Kidney capillary endothelial cell (primary cell): Measurements from ENCODE around the gene SPTB.

Source experiments
- DNase-seq: peaks from one replicate; pipeline ENCODE4 v3.0.0-alpha.2; 2018; ENCODE audit warnings: low spot score

The SPTB gene

GRCh38 chr14:64729386-64730060 lies 150.2 kb downstream of the SPTB start:
- no peak for DNase-seq

- no peak for DNase-seq
These were observed 150.9 kb downstream of the SPTB start for GRCh38 chr14:64728856-64729255.

- DNase-seq: no peak
These were observed 151.6 kb downstream of the SPTB start for GRCh38 chr14:64728106-64728505.

DNA sequence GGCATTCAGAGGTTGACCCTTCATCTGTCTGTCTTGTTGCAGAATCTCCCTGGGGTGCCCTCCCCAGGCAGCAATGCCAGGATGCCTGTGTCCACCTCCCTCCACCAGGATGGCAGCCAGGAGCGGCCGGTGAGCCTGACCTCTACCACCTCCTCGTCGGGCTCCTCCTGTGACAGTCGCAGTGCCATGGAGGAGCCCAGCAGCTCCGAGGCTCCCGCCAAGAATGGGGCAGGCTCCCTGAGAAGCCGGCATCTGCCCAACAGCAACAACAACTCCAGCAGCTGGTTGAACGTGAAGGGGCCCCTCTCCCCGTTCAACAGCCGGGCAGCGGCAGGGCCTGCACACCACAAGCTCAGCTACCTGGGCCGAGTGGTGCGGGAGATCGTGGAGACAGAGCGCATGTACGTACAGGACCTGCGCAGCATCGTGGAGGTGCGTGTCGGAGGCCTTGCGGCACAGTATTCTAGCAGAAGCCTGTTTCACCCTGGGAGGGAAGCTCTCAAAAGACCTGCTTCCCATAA lies 152.1 kb downstream of the SPTB start:
- no peak for DNase-seq

DNA sequence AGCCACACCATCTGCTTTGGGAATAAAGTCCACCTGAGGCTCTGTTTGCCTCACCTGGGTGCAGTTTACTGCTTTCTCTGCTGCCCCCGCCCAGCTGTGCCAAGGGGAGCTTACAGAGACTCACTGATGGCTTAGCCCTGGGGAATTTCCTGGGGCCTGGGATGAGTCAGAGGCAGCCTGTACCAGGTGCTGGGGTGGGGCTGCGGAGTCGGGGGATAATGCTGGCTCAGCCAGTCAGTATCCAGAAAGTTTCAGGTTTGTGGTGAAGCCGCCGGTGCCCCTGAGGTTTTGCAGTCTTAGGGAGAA lies 153.2 kb downstream of the SPTB start:
- DNase-seq: no peak

GRCh38 chr14:64725879-64726584 lies 153.7 kb downstream of the SPTB start:
- no peak for DNase-seq

- no peak for DNase-seq
These were observed 154.4 kb downstream of the SPTB start for GRCh38 chr14:64725261-64725815.

DNA sequence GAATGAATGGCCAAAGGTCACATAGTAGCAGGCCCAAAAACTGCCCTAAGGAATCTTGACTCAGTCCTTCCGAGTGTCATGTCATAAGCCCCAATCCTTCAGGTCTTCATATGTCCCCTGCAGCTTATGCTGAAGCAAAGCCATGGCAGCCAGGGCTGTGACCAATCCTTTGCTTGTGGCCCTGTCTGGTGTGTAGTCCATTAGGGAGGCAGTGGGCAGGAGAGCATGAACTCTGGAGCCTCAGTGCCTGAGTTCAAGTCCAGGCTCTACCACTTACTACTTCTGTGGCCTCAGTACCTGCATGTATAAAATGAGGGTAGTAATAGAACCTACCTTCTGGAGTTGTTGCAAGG lies 155.2 kb downstream of the SPTB start:
- DNase-seq: no peak

DNA sequence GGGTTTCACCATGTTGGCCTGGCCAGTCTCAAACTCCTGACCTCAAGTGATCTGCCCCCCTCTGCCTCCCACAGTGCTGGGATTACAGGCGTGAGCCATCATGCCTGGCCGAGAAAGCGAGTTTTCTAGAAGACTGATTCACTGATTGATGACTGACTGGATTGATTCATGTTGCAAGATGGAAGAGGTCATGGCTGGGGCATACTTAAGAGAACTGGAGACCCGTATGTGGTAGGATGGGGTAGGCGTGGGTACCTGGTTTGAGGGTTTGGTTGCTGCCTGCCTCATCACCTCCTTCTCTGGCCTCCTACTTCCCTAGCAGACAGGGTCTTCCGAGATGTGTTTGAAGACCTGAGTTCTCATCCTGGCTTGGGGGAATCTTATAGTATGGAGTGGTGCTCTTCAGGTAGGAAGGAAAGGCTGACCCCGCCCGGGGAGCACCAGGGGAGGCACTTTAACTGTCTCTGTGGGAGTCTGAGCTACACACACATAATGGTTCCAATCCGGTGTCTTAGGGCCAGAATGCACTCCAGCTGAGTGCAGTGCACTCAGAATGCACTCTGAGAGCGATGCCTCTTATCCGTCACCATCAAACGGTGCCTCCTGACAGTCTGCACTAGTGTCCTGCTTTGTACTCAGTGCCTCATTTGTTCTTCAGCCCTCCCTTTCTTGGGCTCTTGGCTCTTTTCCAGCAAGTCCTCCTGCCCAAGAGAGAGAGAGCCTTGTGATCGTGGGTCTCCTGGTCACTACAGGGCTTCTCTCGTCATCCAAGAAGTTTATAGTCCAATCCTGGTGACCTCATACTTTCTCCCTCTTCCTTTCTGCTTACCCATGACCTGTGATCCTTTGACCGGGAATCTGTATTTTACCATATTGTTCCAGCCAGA lies 155.8 kb downstream of the SPTB start:
- no peak for DNase-seq

DNA sequence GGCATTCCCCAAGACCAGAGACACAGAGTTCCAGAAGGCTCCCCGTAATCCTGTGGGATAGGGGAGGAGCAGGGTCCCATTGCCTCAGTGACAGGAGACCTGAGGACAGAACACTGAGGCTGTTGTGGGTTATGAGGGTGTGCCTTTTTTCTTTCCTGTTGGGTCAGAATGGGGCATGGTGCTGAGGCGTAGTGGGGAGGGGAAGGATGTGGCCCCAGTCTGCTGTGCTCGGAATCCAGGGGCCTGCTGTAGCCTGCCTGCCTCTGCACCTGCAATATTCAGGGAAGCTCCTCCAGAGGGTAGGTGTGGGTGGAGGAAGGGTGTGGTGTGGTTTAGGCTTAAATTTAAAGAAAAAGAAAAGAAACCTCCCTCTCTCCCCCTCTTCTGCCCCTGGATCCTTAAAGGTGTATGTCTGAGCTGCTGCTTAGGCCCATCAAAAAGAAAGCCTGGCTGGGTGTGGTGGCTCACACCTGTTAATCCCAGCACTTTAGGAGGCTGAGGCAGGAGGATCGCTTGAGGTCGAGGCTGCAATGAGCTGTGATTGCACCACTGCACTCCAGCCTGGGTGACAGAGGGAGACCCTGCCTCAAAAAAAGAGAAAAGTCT lies 156.8 kb downstream of the SPTB start:
- no peak for DNase-seq

GRCh38 chr14:64721899-64722298 lies 157.8 kb downstream of the SPTB start:
- DNase-seq: no peak

DNA sequence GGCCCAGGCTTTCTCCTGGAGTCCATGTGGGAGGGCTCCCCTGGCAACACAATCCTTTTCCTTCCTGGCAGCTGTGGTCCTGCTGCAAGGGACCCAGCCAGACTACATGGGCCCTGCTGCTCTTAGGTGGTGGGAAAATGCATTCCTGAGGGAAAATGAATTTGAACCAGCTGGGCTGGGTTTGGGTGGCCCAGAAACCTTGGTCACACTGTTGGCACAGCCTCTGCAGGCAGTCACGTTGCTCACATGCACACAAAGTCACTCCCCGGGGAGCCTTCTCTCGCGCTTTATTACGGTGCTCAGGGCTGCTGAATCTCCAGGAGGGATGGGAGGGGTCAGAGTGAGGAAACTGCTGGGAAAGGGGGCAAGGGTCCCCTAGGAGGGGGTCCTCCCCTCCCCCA lies 158.3 kb downstream of the SPTB start:
- no peak for DNase-seq

- DNase-seq: no peak
These were observed 159.6 kb downstream of the SPTB start for GRCh38 chr14:64720131-64720576.

- DNase-seq: no peak
These were observed 160.1 kb downstream of the SPTB start for GRCh38 chr14:64719601-64720000.

GRCh38 chr14:64718762-64719161 lies 160.9 kb downstream of the SPTB start:
- DNase-seq: no peak

GRCh38 chr14:64717870-64718269 lies 161.8 kb downstream of the SPTB start:
- no peak for DNase-seq

- DNase-seq: no peak
These were observed 163.9 kb downstream of the SPTB start for GRCh38 chr14:64715628-64716412.

DNA sequence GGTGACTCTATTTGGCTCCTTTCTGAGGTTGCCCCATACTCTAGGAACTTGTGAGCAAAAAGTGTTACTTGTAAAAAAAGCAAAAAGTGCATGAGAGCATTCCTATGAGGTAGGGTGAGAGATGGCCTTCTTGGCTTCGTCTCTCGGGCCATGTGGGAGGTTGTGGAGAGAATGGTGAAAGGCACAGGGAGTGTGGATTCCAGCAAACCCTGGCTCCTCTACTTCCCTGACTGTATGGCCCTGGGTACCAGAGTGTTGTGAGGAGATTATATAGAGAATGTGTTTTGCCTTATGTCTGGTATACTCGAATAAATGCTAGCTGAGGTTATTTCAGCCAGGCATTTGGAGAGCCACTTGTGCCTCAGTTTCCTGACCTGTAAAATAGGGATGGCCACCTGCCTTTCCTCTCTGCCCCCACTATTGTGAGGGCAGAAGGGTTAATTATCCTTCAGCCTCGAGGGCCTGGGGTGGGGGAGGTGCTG lies 164.5 kb downstream of the SPTB start:
- no peak for DNase-seq

GRCh38 chr14:64714432-64715025 lies 165.2 kb downstream of the SPTB start:
- no peak for DNase-seq

- DNase-seq: no peak
These were observed 166.0 kb downstream of the SPTB start for GRCh38 chr14:64713677-64714076.

DNA sequence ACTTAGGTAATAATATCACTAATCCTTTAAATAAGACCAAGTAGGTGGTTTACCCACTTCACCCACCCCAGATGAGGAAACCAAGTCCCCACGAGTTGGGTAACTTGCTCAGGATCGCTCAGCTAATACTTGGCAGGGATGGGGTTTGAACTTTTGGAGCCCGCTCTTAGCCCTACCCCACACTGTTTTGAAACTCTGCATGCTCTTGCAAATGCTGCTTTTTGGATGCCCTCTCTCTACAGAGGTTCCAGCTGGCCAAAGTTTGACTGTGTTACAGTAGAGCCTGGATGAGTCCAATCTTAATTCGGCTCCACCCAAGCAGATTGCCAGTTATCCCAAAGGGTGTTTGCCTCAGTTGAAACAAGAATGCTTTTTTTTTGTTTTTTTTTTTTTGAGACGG lies 168.7 kb downstream of the SPTB start:
- no peak for DNase-seq
